WTC11 (cell line): ENCODE measurements around the gene FAM20A.

Experiments used
- TF ChIP-seq, protein P1 (sequence below): fragments of 200-600 bp; IDR thresholded peaks from 2 replicates; pipeline ENCODE4 v1.8.0; 2022; ENCODE audit warnings: antibody characterized with exemption
- TF ChIP-seq, protein P2 (sequence below): sonication (generic); formaldehyde crosslinking; IDR thresholded peaks from 2 replicates; pipeline ENCODE4 v1.8.1; 2023; ENCODE audit warnings: mild to moderate bottlenecking, moderate library complexity, missing genetic modification reagents

- TF ChIP-seq, protein P1, sequence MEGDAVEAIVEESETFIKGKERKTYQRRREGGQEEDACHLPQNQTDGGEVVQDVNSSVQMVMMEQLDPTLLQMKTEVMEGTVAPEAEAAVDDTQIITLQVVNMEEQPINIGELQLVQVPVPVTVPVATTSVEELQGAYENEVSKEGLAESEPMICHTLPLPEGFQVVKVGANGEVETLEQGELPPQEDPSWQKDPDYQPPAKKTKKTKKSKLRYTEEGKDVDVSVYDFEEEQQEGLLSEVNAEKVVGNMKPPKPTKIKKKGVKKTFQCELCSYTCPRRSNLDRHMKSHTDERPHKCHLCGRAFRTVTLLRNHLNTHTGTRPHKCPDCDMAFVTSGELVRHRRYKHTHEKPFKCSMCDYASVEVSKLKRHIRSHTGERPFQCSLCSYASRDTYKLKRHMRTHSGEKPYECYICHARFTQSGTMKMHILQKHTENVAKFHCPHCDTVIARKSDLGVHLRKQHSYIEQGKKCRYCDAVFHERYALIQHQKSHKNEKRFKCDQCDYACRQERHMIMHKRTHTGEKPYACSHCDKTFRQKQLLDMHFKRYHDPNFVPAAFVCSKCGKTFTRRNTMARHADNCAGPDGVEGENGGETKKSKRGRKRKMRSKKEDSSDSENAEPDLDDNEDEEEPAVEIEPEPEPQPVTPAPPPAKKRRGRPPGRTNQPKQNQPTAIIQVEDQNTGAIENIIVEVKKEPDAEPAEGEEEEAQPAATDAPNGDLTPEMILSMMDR: no peak
- TF ChIP-seq, protein P2, sequence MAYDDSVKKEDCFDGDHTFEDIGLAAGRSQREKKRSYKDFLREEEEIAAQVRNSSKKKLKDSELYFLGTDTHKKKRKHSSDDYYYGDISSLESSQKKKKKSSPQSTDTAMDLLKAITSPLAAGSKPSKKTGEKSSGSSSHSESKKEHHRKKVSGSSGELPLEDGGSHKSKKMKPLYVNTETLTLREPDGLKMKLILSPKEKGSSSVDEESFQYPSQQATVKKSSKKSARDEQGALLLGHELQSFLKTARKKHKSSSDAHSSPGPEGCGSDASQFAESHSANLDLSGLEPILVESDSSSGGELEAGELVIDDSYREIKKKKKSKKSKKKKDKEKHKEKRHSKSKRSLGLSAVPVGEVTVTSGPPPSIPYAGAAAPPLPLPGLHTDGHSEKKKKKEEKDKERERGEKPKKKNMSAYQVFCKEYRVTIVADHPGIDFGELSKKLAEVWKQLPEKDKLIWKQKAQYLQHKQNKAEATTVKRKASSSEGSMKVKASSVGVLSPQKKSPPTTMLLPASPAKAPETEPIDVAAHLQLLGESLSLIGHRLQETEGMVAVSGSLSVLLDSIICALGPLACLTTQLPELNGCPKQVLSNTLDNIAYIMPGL: no peak
Measured at GRCh38 chr17:68640242-68640989, 39.2 kb upstream of the FAM20A start.
